Posterior vena cava (tissue), 2 donors: ENCODE results near the gene PCNP. TPM values are rescaled to one million over a fixed set of nuclear protein-coding genes. Genes with fewer than 3 reads are reported as not detected.
"Not testable (repeated sequence)": the region's sequence is repeated elsewhere in the genome, so short reads cannot be mapped to it uniquely, and the experiment has no call there.

ENCODE experiments used
- DNase-seq: peaks from one replicate; pipeline ENCODE4 v3.0.0-alpha.2; 2020; ENCODE audit warnings: low spot score
- intact Hi-C, 2 donors: fragments of 100-400 bp; cut with DNase I; formaldehyde crosslinking; loops; one replicate each; pipeline versions ENCODE4 v1.14.1 to v1.14.2; 2022 to 2023
- total RNA-seq, 2 donors: library from RNA; stranded (reverse); fragmentation: NEBNext Ultra II Directional; extraction: Animal tissue kit (Norgen Biotek cat#: 25700); gene quantifications; one replicate each; pipeline ENCODE4 v1.2.1, GENCODE V29; 2021
- donor health status: DM: yes; HTN: yes; CAD: no.
- donor health status: DM: yes; HTN: yes; CAD: no.

PCNP gene
- total RNA-seq, 2 donors from 2014 or later = 184 to 223 TPM

DNA sequence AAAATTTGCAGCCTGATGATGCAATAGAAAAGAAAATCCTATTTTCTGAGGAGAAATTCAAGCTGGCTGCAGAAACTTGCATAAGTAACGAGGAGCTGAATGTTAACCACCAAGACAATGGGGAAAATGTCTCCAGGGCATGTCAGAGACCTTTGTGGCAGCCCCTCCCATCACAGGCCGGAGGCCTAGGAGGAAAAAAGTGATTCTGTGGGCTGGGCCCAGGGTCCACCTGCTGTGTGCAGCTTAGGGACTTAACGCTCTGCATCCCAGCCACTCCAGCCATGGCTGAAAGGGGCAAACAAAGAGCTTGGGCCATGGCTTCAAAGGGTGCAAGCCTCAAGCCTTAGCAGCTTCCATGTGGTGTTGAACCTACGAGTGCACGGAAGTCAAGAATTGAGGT is 20.6 kb upstream of the PCNP start:
- DNase-seq, intact Hi-C loops: not testable (repeated sequence)

DNA sequence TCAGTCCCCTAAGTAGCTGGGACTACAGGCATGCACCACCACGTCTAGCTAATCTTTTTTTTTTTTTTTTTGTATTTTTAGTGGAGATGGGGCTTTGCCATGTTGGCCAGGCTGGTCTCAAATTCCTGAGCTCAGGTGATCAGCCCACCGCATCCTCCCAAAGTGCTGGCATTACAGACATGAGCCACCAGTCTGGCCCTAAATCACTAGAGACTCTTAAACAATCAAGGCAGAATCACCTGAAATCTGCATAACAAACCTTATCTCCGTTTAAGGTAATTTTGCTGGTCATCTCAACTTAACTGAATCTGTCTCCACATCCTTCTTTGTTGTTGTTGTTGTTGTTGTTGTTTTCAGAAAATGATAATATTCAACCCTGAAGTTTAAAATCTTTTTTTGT is 17.9 kb upstream of the PCNP start:
- no peak for DNase-seq
- intact Hi-C loops = no loop called here

DNA sequence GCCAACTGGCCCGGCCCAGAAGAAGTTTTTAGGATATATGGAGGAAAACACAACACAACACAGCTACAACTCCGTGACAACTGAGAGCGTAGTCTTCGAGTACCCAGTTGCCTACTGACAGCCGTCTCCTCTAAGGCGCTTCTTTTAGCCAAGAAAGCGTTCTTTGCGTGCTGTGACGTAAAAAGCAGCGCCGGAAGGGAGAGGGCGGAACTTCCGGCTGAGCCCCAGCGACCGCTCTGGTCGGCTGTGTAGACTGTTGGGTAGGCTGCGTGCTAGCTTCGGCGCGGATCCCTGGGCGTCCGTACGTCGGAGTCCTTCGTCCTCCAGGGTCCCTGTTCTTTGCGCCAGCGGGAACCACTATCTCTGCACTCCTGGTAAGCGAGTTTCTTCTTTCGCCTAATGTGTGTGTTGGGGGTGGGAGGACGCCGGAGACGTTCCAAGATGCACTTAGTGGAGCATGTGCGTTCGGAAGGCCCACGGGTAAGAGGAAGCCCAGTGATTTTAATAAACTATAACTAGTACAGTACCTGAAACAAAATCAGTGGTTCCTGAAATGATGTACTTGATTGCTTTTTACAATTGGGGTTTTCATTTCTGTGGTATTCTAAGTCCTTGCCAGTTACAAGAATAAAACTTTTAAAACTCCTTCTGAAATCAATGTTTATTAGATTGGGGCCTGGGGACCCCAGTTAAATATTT is 12.2 kb upstream of the PCNP start, which contains the start of gene TRMT10C:
TRMT10C (plus strand) TSS at position 239 of the 699 bp plus-strand sequence. CDS start 2,914 bp downstream, outside the sequence.
- intact Hi-C loops = no loop called here
- DNase-seq = peak; percentile 98

DNA sequence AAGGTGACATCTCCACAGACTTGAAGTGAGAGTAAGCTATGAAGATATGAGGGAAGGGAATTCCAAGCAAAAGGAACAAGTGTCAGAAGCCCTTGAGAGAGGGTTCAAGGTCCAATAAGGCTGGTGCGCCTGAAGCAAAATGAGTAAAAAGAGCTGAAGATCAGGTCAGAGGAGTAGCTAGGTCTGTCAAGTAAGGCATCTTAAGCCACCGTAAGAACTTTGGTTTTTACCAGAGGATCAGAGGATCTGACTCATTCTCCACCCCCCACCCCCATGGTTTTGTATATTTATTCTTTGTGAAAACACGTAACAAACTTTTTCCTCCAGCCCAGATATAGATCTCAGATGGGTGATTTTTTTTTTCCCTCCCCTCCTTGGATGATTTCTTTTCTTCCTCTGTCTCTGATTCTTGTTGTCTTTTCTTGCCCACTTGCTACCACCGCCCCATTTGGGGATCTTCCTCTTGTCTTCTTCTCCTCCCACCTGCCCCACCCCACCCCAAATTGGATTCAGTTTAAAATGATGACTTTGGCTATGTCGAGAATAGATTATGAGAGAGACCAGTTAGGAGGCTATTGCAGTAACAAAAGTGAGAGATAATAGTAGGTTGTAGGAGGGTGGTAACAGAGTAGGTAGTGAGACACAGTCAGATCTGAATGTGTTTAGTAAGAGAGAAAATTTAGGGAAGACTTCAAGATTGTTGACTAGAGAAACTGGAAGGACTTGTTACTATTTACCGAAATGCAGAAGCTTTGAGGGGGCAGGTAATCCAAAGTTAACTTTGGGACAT is 6.3 kb upstream of the PCNP start:
- intact Hi-C loops = no loop called here
- no peak for DNase-seq

DNA sequence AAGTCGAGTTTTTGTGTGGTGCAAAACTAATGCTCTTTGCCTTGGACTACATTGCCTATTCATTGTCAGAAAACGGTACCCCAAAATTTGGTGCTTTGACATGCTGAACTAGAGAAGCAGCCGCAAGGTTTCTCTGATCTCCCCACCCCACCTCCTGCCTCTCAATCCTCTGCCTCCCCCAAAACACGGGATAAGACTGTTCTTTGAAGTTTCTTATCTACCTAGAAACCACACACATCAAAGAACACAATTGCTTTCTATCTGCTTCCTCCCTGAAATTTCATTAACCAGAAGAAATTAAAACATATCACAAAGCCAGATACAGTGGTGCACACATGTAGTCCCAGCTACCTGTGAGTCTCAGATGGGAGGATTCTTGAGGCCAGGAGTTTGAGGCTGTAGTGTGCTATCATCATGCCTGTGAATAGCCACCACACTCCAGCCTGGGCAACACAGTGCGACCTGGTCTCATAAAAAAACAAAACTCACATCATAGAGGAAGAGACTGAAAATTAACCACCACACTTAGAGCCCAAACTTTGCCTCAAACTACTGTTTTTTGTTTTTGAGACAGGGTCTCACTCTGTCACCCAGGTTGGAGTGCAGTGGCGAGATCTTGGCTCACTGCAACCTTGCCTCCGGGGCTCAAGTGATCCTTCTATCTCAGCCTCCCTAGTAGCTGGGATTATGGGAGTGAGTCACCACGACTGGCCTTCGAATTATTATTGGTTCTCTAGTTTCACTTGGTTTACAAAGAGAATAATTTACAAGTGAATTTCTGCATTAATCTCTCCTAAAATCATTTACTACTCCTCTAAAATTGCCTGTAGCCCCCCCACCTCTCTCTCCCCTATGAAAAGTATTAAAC is 2.7 kb upstream of the PCNP start:
- intact Hi-C loops = loop anchor here in 1 of 2 donors (10.0 kb wide), 1 partner anchor 104 kb away; the partner anchor contains the start of gene ZBTB11
- no peak for DNase-seq

DNA sequence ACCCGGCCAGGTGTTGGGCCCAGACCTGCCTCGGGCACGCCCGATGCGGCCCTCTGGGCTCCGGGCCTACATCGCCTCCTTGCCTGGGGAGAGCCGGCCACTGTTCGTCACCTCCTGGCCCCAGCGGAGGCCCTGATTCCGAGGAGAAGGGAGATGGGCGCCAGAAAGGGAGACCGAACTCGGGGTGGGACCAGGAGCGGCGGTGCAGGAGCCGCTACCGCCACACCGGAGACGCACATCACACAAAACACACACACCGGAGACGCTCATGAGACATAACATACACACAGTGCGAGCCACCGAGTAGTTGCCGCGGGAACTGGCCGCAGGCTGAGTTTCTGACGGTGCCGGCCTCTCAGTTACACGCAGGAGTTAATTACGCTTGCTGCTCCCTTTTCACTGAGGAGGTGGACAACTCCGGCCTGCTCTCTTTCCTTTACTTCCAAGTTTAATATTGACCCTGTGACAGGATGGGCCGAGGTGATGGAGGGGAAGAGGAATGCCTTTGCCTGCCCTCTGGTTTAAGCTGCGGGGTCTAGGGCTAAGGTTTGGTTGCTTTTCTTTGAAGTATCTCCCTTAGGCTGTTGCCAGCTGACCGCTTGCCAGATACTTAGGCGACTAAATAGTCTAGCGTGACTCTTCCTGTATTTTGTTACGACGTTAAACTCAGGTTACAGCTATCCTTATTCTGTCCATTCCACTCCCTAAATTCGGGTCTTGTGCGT is 570 bp downstream of the PCNP start:
- intact Hi-C loops = loop anchor here in 1 of 2 donors (10.0 kb wide), 1 partner anchor 100 kb away; the partner anchor contains the start of gene ZBTB11

DNA sequence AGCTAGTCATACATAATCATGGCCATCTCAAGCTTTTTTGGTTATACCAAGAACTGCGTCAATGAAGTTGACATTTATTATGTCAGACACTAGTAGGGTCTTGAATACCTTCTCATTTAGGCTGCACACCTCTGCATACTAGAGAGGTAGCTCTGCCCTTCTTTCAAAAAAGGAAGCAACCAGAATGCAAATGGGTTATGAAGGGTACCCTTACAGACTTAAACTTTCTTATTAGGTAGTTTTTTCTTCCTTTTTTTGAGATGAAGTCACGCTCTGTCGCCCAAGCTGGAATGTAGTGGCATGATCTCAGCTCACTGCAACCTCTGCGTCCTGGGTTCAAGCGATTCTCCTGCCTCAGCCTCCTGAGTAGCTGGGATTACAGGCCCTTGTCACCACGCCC is 3.3 kb downstream of the PCNP start:
- intact Hi-C loops = loop anchor here in 1 of 2 donors (10.0 kb wide), 1 partner anchor 98 kb away; the partner anchor contains the start of gene ZBTB11

More for the DNA sequence above, 570 bp downstream of the PCNP start:
- peak; percentile 87 for DNase-seq

DNA sequence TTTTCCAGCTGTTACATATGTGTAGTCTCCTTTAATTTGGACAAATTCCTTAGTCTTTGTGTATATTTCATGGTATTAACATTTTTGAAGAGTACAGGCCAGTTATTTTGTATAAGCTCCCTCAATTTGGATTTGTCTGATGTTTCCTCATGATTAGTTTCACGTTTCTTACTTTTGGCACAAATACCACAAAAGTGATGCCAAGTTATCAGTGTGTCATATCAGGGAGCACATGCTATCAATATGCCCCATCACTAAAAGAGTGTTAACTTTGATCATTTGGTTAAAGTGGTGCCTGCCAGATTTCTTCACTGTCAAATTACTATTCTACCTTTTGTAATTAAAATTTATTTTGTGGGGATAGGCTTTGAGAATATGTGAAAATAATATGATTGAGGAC is 14.6 kb downstream of the PCNP start:
- intact Hi-C loops = no loop called here

More for the DNA sequence above, 3.3 kb downstream of the PCNP start:
- no peak for DNase-seq

DNA sequence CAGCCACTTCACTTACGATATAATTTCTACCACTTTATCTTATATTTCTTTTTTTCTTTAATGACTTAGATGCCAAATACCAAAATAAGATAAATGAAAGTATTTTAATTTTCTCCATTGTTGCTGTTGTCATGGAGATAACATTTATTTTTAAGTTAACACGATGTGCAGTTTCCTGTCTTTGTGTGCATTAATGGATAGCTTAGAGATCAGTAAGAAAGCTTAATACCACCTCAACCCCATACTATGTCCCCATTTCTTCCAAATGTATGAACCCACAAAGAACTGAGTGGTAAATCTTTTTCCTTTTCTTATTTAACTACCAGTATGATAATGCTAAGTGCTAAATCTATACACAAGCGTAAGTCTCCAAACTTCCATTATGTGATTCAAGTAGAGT is 17.1 kb downstream of the PCNP start:
- intact Hi-C loops = no loop called here

More for the DNA sequence above, 14.6 kb downstream of the PCNP start:
- no peak for DNase-seq

DNA sequence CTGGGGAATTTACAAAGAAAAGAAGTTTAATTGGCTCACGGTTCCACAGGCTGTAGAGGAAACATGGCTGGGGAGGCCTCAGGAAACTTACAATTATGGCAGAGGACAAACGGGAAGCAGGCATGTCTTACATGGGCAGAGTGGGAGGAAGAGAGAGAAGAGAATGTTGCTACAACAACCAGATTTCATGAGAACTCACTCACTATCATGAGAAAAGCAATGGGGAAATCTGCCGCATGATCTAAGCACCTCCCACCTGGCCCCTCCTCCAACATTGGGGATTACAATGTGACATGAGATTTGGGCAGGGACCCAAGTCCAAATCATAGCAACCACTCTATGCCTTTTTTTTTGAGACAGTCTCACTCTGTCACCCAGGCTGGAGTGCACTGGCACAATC is 28.8 kb downstream of the PCNP start:
- intact Hi-C loops = no loop called here
- DNase-seq = no peak

More for the DNA sequence above, 17.1 kb downstream of the PCNP start:
- DNase-seq = no peak

DNA sequence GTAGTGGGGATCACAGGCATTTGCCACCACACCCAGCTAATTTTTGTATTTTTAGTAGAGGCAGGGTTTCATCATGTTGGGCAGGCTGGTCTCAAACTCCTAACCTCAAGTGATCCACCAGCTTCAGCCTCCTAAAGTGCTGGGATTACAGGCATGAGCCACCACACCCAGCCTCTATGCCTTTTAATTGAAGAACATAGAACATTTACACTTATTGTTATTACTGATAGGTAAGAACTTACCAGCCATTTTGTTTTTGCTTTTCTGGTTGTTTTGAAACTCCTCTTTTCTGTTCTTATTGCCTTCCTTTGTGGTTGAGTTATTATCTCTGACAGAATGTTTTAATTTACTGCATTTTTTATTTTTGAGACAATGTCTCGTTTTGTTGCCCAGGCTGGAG is 29.2 kb downstream of the PCNP start:
- DNase-seq = no peak
- intact Hi-C loops = no loop called here

DNA sequence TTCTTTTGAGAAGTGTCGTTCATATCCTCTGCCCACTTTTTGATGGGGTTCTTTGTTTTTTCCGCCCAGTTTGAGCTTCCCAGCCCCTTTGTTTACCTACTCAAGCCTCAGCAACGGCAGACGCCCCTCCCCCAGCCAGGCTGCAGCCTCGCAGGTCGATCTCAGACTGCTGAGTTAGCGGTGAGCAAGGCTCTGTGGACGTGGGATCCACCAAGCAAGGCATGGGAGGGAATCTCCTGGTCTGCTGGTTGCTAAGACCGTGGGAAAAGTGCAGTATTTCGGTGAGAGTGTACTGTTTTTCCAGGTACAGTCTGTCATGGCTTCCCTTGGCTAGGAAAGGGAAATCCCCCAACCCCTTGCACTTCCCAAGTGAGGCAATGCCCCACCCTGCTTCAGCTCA is 31.4 kb downstream of the PCNP start:
- not testable (repeated sequence) for DNase-seq

DNA sequence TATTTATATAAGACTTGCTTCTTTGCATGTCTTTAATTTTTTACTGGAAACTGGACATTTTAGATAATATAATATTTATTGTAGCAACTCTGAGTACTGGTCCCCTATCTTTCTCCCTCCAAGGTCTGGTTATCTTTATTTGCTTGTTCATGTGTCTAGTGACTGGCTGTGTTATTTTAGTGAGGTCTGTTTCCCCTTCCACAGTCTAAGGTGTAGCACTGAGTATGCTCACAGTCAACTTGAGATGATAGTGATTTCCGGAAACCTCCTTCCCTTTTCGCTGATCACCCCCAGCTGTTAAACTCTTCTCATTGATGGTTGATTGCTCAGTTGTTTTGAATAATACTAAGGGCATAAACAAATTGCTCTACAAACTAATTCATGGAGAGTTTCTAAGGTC is 37.0 kb downstream of the PCNP start:
- intact Hi-C loops = no loop called here
- DNase-seq = no peak

More for the DNA sequence above, 31.4 kb downstream of the PCNP start:
- intact Hi-C loops = not testable (repeated sequence)

DNA sequence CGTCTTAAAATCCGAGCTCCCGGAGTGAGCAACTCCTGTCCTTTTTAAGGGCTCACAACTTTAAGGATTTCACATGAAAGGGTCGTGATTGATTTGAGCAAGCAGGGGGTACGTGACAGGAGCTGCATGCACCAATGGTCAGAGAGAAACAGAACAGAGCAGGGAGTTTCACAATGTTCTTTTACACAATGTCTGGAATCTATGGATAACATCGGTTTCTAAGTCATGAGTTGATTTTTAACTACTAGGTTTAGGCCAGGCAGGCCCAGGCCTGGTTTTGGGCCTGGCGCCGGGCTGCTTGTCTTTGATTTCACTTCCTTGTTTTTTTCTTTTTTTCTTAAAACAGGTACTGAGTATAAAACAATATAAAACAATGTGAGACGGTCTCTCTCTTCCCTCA is 39.0 kb downstream of the PCNP start:
- DNase-seq, intact Hi-C loops: not testable (repeated sequence)

DNA sequence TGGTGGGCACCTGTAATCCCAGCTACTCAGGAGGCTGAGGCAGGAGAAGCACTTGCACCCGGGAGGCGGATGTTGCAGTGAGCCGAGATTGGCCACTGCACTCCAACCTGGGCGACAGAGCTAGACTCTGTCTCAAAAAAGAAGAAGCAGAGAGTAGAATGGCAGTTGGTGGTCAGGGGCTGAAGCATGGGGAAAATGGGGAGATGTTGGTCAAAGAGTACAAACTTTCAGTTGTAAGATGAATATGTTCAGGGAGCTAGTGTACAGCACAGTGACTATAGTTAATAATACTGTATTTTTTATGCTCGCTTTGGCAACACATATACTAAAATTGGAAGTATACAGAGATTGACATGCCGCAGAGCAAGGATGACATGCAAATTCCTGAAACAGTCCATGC is 41.5 kb downstream of the PCNP start:
- peak; percentile 14 for DNase-seq
- intact Hi-C loops = no loop called here

DNA sequence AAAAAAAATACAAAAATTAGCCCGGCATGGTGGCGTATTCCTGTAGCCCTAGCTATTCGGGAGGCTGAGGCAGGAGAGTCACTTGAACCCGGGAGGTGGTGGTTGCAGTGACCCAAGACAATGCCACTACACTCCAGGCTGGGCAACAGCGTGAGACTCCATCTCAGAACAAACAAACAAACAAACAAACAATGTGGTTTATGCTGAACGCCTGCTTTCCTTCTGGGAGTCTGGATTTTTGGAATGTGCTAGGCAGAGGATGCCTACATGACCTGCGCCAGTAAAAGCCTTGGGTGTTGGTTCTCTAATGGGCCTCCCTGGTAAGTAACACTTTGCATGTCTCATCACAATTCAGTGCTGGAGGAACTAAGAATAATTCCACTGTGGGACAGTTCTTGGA is 43.5 kb downstream of the PCNP start:
- intact Hi-C loops = no loop called here
- no peak for DNase-seq

DNA sequence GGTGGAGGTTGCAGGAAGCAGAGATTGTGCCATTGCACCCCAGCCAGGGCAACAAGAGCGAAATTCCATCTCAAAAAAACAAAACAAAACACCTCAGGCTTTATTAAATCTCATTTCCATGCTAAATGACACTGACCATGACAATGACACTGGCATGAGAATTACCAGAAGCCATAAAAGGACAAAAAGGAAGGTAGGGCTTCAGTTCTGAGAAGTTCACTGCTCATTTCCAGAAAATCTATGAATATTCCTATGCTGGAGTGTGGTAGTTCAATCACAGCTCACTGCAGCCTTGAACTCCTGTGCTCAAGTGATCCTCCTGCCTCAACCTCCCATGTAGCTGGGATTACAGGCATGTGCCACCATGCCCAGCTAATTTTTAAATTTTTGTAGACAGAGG is 44.7 kb downstream of the PCNP start:
- peak; percentile 4 for DNase-seq
- intact Hi-C loops = no loop called here

DNA sequence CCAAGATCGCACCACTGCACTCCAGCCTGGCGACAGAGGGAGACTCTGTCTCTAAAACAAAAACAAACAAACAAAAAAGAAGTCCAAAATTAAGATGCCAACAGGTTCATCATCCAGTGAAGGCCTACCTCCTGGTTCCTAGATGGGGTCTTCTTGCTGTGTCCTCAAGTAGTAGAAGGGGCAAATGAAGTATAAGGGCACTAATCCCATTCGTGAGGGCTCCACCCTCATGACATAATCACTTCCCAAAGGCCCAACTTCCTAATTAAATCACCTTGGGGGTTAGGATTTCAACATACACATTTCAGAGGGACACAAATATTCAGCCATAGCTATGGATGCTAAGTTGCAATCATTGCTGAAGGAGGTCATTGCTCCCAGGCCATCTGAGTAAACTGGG is 45.8 kb downstream of the PCNP start:
- intact Hi-C loops = no loop called here
- no peak for DNase-seq

DNA sequence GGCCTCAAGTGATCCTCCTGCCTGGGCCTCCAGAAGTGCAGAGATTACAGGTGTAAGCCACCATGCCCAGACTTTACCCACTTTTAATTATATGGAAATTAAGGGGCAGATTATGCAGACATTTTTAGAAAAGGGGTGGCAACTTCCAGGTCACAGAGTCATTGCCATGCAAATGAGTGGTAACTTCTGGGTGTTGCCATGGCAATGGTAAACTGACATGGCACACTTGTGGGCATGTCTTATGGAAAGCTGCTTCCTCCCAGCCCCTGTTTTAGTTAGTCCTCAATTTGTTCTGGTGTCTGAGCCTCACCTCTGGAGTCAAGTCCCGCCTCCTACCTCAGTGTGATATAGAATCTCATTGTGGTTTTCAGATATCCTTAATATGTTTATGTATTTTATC is 49.7 kb downstream of the PCNP start:
- DNase-seq = peak; percentile 12
- intact Hi-C loops = no loop called here
